Right ventricle myocardium inferior (tissue), 1 donor: ENCODE data around the gene GALK1. TPM values are rescaled to one million over a fixed set of nuclear protein-coding genes. Genes with fewer than 3 reads are reported as not detected.

Source experiments
- ATAC-seq: fragments of 200-7000 bp; cut with Tn5 transposase; one replicate; pipeline ENCODE4 v1.9.1; 2020; ENCODE audit warnings: mild to moderate bottlenecking, moderate library complexity
- DNase-seq: peaks from one replicate; pipeline ENCODE4 v3.0.0; 2021; ENCODE audit errors: missing footprints
- intact Hi-C: fragments of 100-400 bp; cut with DNase I; formaldehyde crosslinking; loops from one replicate; pipeline ENCODE4 v1.11.0; 2022
- microRNA-seq: library from miRNA; unstranded; fragments of <30 nt; microRNA quantifications from one replicate; pipeline ENCODE4 v1.2.0, GENCODE V29; 2020
- total RNA-seq: library from RNA; stranded (reverse); fragmentation: NEBNext Ultra II Directional; extraction: Animal tissue kit (Norgen Biotek cat#: 25700); gene quantifications from one replicate; pipeline ENCODE4 v1.2.1, GENCODE V29; 2021
- donor health status: DM: no; HTN: yes; CAD: no; lungs with severe emphysema.

Gene GALK1
- total RNA-seq, 1 donor from 2014 or later, result 23.8 TPM

DNA sequence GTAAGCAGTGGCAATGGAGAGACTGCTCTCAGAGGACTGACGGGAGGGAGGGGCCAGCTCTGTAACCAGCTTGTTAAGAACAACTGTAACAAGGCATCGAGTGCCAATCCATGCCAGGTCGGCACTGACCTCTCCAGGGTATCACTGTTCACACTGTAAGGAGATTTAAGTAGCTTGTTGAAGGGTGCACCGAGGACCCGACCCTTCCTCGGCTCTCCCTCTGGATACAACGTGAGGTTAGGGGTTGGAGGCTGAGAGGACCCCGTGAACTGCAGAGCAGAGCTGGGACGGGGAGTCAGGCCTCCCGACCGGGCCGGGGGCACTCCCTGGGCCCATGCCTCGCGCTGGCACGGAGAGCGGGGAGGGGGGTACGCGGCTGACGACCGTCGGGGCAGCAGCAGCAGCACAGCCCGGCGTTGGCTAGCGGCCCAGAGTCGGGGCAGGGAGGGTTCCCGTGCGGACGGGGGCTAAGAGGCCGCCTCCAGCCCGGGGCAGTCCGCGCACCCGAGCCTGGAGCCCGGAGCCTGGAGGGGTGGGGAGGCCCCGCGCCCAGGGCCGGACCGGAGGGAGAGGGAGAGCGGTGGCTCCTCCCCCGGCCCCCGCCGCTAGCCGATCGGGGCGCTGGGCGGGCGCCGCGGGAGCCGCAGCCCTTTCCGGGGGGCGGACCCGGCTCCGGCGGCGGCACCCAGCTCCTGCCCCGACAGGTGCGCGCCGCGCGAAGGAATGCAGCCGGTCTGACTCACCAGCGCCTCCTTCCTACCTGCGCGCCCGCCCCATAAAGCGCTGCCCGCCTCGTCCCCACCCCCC, 44.1 kb downstream of the GALK1 start, which contains the start of gene ITGB4:
TSS of gene ITGB4 (plus strand) at position 804 of the 807 bp plus-strand sequence. CDS start 3,245 bp downstream, outside the sequence.
- intact Hi-C loops, result no loop called here
- DNase-seq (peak; percentile 66), ATAC-seq (peak; percentile 49)

GRCh38 chr17:75719732-75720131, 45.3 kb downstream of the GALK1 start:
- ATAC-seq, result no peak
- intact Hi-C loops, result no loop called here
- peak; percentile 1 for DNase-seq

DNA sequence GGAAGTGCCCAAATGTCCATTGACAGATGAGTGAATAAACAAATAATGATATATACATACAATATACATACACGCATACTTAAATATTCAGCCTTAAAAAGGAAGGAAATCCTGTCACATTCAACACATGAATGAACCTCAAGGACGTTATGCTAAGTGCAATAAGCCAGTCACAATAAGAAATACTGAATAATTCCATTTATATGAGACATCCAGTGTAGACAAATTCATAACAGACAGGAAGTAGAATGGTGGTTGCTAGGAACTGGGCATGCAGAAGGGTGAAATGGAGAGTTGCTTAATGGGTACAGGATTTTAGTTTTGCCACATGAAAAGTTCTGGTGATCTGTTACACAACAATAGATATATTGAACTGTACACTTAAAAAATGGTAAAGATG, 52.5 kb downstream of the GALK1 start:
- intact Hi-C loops, result no loop called here
- no peak for DNase-seq
- ATAC-seq, result no peak

Small RNA genes lying within 50 kb of the gene (microRNA-seq; reads per million reads assigned to microRNA genes)
- not detected for gene MIR4738

Other genes with a start within 250 kb of the GALK1 start
- 39.1 TPM for gene CASKIN2, start 249.7 kb downstream of the GALK1 start, total RNA-seq
- 6.1 TPM for gene TSEN54, start 248.7 kb downstream of the GALK1 start, total RNA-seq
- gene LLGL2, start 239.5 kb downstream of the GALK1 start, total RNA-seq, result 4.1 TPM
- gene MYO15B, start 177.4 kb downstream of the GALK1 start, total RNA-seq, result 43.7 TPM
- gene SMIM5, start 131.8 kb downstream of the GALK1 start, total RNA-seq, result 11.4 TPM
- 15.9 TPM for gene RECQL5, start 98.0 kb downstream of the GALK1 start, total RNA-seq
- 47.4 TPM for gene SAP30BP, start 97.9 kb downstream of the GALK1 start, total RNA-seq
- gene ITGB4, start 43.7 kb downstream of the GALK1 start, total RNA-seq, result 7.5 TPM
- gene UNK, start 19.6 kb upstream of the GALK1 start, total RNA-seq, result 16.0 TPM
- gene UNC13D, start 79.2 kb upstream of the GALK1 start, total RNA-seq, result 10.7 TPM
- gene WBP2, start 90.1 kb upstream of the GALK1 start, total RNA-seq, result 151 TPM
- 39.4 TPM for gene TRIM47, start 113.4 kb upstream of the GALK1 start, total RNA-seq
- gene TRIM65, start 131.8 kb upstream of the GALK1 start, total RNA-seq, result 11.3 TPM
- 115 TPM for gene MRPL38, start 139.7 kb upstream of the GALK1 start, total RNA-seq
- gene FBF1, start 175.8 kb upstream of the GALK1 start, total RNA-seq, result 3.5 TPM
- 80.9 TPM for gene ACOX1, start 214.0 kb upstream of the GALK1 start, total RNA-seq
- gene TEN1, start 214.0 kb upstream of the GALK1 start, total RNA-seq, result 9.4 TPM
- gene CDK3, start 235.7 kb upstream of the GALK1 start, total RNA-seq, result 2.2 TPM